Smooth muscle cell (in vitro differentiated cells): Measurements from ENCODE around the gene BICD2. TPM values are rescaled to one million over a fixed set of nuclear protein-coding genes. Genes with fewer than 3 reads are reported as not detected.

Experiments
- DNase-seq: peaks from one replicate; lab custom pipeline; 2025; ENCODE audit not compliant: unreplicated experiment; lab: John Stamatoyannopoulos, UW
- H2AFZ ChIP-seq: fragments of 200-600 bp; sonication (generic); 2 replicates; pipeline ENCODE4 v1.6.0; 2016; ENCODE audit warnings: antibody characterized with exemption, low read depth, mild to moderate bottlenecking
- H3F3A ChIP-seq: fragments of 200-600 bp; sonication (generic); 2 replicates; pipeline ENCODE4 v1.6.0; 2017; ENCODE audit warnings: antibody characterized with exemption, low read depth
- H3K27ac ChIP-seq: fragments of 200-600 bp; sonication (generic); 2 replicates; pipeline ENCODE4 v1.5.1; 2016; ENCODE audit warnings: low read depth, mild to moderate bottlenecking
- H3K27me3 ChIP-seq: fragments of 200-600 bp; sonication (generic); 2 replicates; pipeline ENCODE4 v1.6.1; 2016; ENCODE audit warnings: low read depth, mild to moderate bottlenecking
- H3K36me3 ChIP-seq: fragments of 200-600 bp; sonication (generic); 2 replicates; pipeline ENCODE4 v1.5.1; 2016; ENCODE audit warnings: low read depth
- H3K4me1 ChIP-seq: fragments of 200-600 bp; sonication (generic); 2 replicates; pipeline ENCODE4 v1.5.1; 2016; ENCODE audit warnings: low read depth
- H3K4me2 ChIP-seq: fragments of 200-600 bp; sonication (generic); 2 replicates; pipeline ENCODE4 v1.6.0; 2016; ENCODE audit warnings: mild to moderate bottlenecking
- H3K4me3 ChIP-seq: fragments of 200-600 bp; sonication (generic); 2 replicates; pipeline ENCODE4 v1.5.1; 2016; ENCODE audit warnings: mild to moderate bottlenecking
- H3K79me2 ChIP-seq: fragments of 200-600 bp; sonication (generic); 2 replicates; pipeline ENCODE4 v1.6.0; 2016; ENCODE audit warnings: low read depth, mild to moderate bottlenecking
- H3K9ac ChIP-seq: fragments of 200-600 bp; sonication (generic); 2 replicates; pipeline ENCODE4 v1.6.0; 2016; ENCODE audit warnings: low read depth
- H3K9me3 ChIP-seq: fragments of 200-600 bp; sonication (generic); replicated peaks from 2 replicates; pipeline ENCODE4 v1.5.1; 2016; ENCODE audit warnings: low read depth
- H4K20me1 ChIP-seq: fragments of 200-600 bp; sonication (generic); 2 replicates; pipeline ENCODE4 v1.6.0; 2016; ENCODE audit warnings: low read depth
- CTCF ChIP-seq: fragments of 200-600 bp; sonication (generic); IDR thresholded peaks from 2 replicates; pipeline ENCODE4 v1.5.1; 2017; ENCODE audit warnings: borderline replicate concordance, mild to moderate bottlenecking, antibody characterized with exemption; ENCODE audit not compliant: insufficient read depth, poor library complexity, severe bottlenecking
- WGBS: methylation state at CpG from one replicate; pipeline ENCODE4 v1.1.7; 2016; ENCODE audit warnings: low lambda C conversion rate; 5-methylcytosine and 5-hydroxymethylcytosine counted together
- polyA plus RNA-seq: library from polyadenylated mRNA; unstranded; fragments of >200 nt; fragmentation: Nextera tagmentation; extraction: Ambion mirVana; gene quantifications from 2 replicates; pipeline ENCODE4 v1.2.1, GENCODE V29; 2016
- total RNA-seq: library from RNA; depleted of rRNA; stranded (reverse); fragments of >200 nt; gene quantifications from 2 replicates; pipeline ENCODE4 v1.2.3, GENCODE V29; 2014

Gene BICD2
- total and polyA plus RNA-seq, 2 experiments from 2014 or later: 28.1 to 29.1 TPM

GRCh38 chr9:92761686-92762085 lies 2.9 kb downstream of the BICD2 start:
- Histone ChIP-seq H2AFZ (no peak overlapping the region), H3F3A (peaks cover 5% of the 10 kb centered on the region), H3K27me3 (no peaks in the 10 kb centered on the region), H3K9me3 (no peaks in the 10 kb centered on the region), H3K27ac (no peak overlapping the region), H3K9ac (no peak overlapping the region), H4K20me1 (peaks cover 69% of the 10 kb centered on the region), H3K36me3 (no peaks in the 10 kb centered on the region), H3K4me3 (no peak overlapping the region), H3K4me1 (peaks cover 10% of the 10 kb centered on the region), H3K4me2 (no peak overlapping the region), H3K79me2 (peaks cover 75% of the 10 kb centered on the region)
- no peak for TF ChIP-seq CTCF
- DNase-seq: no peak
- WGBS: 93% methylated on average over 6 of the region's 6 CpGs

GRCh38 chr9:92760494-92760893 lies 4.1 kb downstream of the BICD2 start:
- Histone ChIP-seq H2AFZ (no peak overlapping the region), H3K9ac (no peak overlapping the region), H4K20me1 (peaks cover 78% of the 10 kb centered on the region), H3K4me2 (no peak overlapping the region), H3K27ac (no peak overlapping the region), H3K79me2 (peaks cover 87% of the 10 kb centered on the region), H3K27me3 (no peaks in the 10 kb centered on the region), H3K36me3 (no peaks in the 10 kb centered on the region), H3F3A (no peaks in the 10 kb centered on the region), H3K9me3 (no peaks in the 10 kb centered on the region), H3K4me1 (peaks cover 4% of the 10 kb centered on the region), H3K4me3 (no peak overlapping the region)
- no peak for TF ChIP-seq CTCF
- no peak for DNase-seq
- 66% methylated on average over 3 of the region's 3 CpGs for WGBS

- H3K4me2 ChIP-seq: no peak overlapping the region
- no peaks in the 10 kb centered on the region for H3K9me3 ChIP-seq
- no peak overlapping the region for H3K27ac ChIP-seq
- H2AFZ ChIP-seq: no peak overlapping the region
- no peak for TF ChIP-seq CTCF
- no peaks in the 10 kb centered on the region for H3K27me3 ChIP-seq
- H3K4me3 ChIP-seq: no peak overlapping the region
- H3K79me2 ChIP-seq: peaks cover 91% of the 10 kb centered on the region
- no peak for DNase-seq
- no peak overlapping the region for H3K9ac ChIP-seq
- H3K4me1 ChIP-seq: peaks cover 4% of the 10 kb centered on the region
- no peaks in the 10 kb centered on the region for H3F3A ChIP-seq
- peaks cover 79% of the 10 kb centered on the region for H4K20me1 ChIP-seq
- WGBS: 96% methylated on average over 8 of the region's 8 CpGs
- H3K36me3 ChIP-seq: no peaks in the 10 kb centered on the region
Measured at GRCh38 chr9:92760070-92760469, 4.6 kb downstream of the BICD2 start.

GRCh38 chr9:92759446-92759845 lies 5.2 kb downstream of the BICD2 start:
- no peak overlapping the region for H3K4me2 ChIP-seq
- no peaks in the 10 kb centered on the region for H3K36me3 ChIP-seq
- TF ChIP-seq CTCF: no peak
- H3K9ac ChIP-seq: no peak overlapping the region
- 98% methylated on average over 2 of the region's 2 CpGs for WGBS
- peaks cover 79% of the 10 kb centered on the region for H4K20me1 ChIP-seq
- no peak for DNase-seq
- H3F3A ChIP-seq: no peaks in the 10 kb centered on the region
- no peaks in the 10 kb centered on the region for H3K27me3 ChIP-seq
- no peak overlapping the region for H3K4me3 ChIP-seq
- no peak overlapping the region for H2AFZ ChIP-seq
- peaks cover 4% of the 10 kb centered on the region for H3K4me1 ChIP-seq
- no peak overlapping the region for H3K27ac ChIP-seq
- H3K9me3 ChIP-seq: no peaks in the 10 kb centered on the region
- H3K79me2 ChIP-seq: peaks cover 96% of the 10 kb centered on the region
